Activated T-cell treated with anti-CD3 and anti-CD28 coated beads, Interleukin-2, amount 50 U/mL, for 72 hours (primary cell): ENCODE measurements around the gene PSPH. TPM values are rescaled to one million over a fixed set of nuclear protein-coding genes. Genes with fewer than 3 reads are reported as not detected.
"Not testable (repeated sequence)": the region's sequence is repeated elsewhere in the genome, so short reads cannot be mapped to it uniquely, and the experiment has no call there.

ENCODE experiments used
- ATAC-seq, 2 donors: fragments of 150-1000 bp; cut with Tn5 transposase; replicated peaks in 1 of 2; 2 replicates each; pipeline ENCODE4 v1.10.0; 2021; ENCODE audit warnings: moderate library complexity in 2 of 2, mild to moderate bottlenecking in 1 of 2
- DNase-seq, 2 donors: peaks; one replicate each; pipeline ENCODE4 v3.0.0; 2021 to 2022; ENCODE audit warnings: mixed read lengths in 1 of 2
- H3K27ac Mint-ChIP-seq: one replicate; pipeline ENCODE4 v1.8.0; 2022; ENCODE audit warnings: mild to moderate bottlenecking, moderate library complexity, mixed read lengths
- H3K27me3 Mint-ChIP-seq: one replicate; pipeline ENCODE4 v1.8.0; 2022; ENCODE audit warnings: low read depth, mixed read lengths
- H3K36me3 Mint-ChIP-seq, 2 donors: one replicate each; pipeline ENCODE4 v1.8.0; 2022; ENCODE audit warnings: mixed read lengths in 2 of 2, mild to moderate bottlenecking in 1 of 2; ENCODE audit not compliant: insufficient read depth in 2 of 2
- H3K4me1 Mint-ChIP-seq: one replicate; pipeline ENCODE4 v1.8.0; 2022; ENCODE audit warnings: low read depth, mixed read lengths
- H3K4me3 Mint-ChIP-seq, 2 donors: one replicate each; pipeline ENCODE4 v1.8.0; 2022; ENCODE audit warnings: mild to moderate bottlenecking in 2 of 2, mixed read lengths in 2 of 2, moderate library complexity in 2 of 2
- H3K9me3 Mint-ChIP-seq, 2 donors: one replicate each; pipeline ENCODE4 v1.8.0; 2022; ENCODE audit warnings: mixed read lengths in 2 of 2
- total RNA-seq, 2 donors: library from RNA; stranded (reverse); gene quantifications; one replicate each; pipeline ENCODE4 v1.2.3, GENCODE V29; 2022

The PSPH gene
- total RNA-seq, 2 donors from 2014 or later = 27.7 to 30.0 TPM

- no peak overlapping the region for H3K27ac Mint-ChIP-seq
- H3K9me3 Mint-ChIP-seq = no peaks in the 10 kb centered on the region
- no peak overlapping the region for H3K4me3 Mint-ChIP-seq
- H3K36me3 Mint-ChIP-seq = peaks cover 2 to 5% of the 10 kb centered on the region in 2 donors
- H3K27me3 Mint-ChIP-seq = no peaks in the 10 kb centered on the region
- H3K4me1 Mint-ChIP-seq = peaks cover 35% of the 10 kb centered on the region
- DNase-seq (no peak), ATAC-seq (no peak)
Observed at GRCh38 chr7:56048245-56048644, 3.0 kb downstream of the PSPH start.

GRCh38 chr7:56047446-56048116 is 3.7 kb downstream of the PSPH start:
- not testable (repeated sequence) for ATAC-seq, H3K9me3 Mint-ChIP-seq, H3K27ac Mint-ChIP-seq

GRCh38 chr7:56046721-56047445 is 4.4 kb downstream of the PSPH start:
- DNase-seq (no peak), ATAC-seq (no peak)
- H3K27me3 Mint-ChIP-seq = no peaks in the 10 kb centered on the region
- peaks cover 3% of the 10 kb centered on the region in 2 donors for H3K36me3 Mint-ChIP-seq
- no peak overlapping the region for H3K4me3 Mint-ChIP-seq
- H3K4me1 Mint-ChIP-seq = peaks cover 29% of the 10 kb centered on the region
- no peaks in the 10 kb centered on the region for H3K9me3 Mint-ChIP-seq
- H3K27ac Mint-ChIP-seq = no peak overlapping the region

More at GRCh38 chr7:56047446-56048116, 3.7 kb downstream of the PSPH start:
- peaks cover 29% of the 10 kb centered on the region for H3K4me1 Mint-ChIP-seq
- DNase-seq, H3K36me3 Mint-ChIP-seq, H3K4me3 Mint-ChIP-seq, H3K27me3 Mint-ChIP-seq: not testable (repeated sequence)

- not testable (repeated sequence) for H3K9me3 Mint-ChIP-seq, DNase-seq, H3K27ac Mint-ChIP-seq, H3K4me3 Mint-ChIP-seq, H3K36me3 Mint-ChIP-seq, ATAC-seq, H3K27me3 Mint-ChIP-seq
- peaks cover 26% of the 10 kb centered on the region for H3K4me1 Mint-ChIP-seq
Observed at GRCh38 chr7:56045758-56046157, 5.5 kb downstream of the PSPH start.

GRCh38 chr7:56040730-56041129 is 10.5 kb downstream of the PSPH start:
- H3K9me3 Mint-ChIP-seq = no peaks in the 10 kb centered on the region
- H3K27ac Mint-ChIP-seq = no peak overlapping the region
- H3K4me1 Mint-ChIP-seq = no peaks in the 10 kb centered on the region
- H3K27me3 Mint-ChIP-seq = no peaks in the 10 kb centered on the region
- ATAC-seq (no peak), DNase-seq (no peak)
- H3K36me3 Mint-ChIP-seq = peaks cover 0 to 2% of the 10 kb centered on the region in 2 donors
- H3K4me3 Mint-ChIP-seq = no peak overlapping the region

GRCh38 chr7:56033671-56034432 is 17.4 kb downstream of the PSPH start:
- peaks cover 4 to 10% of the 10 kb centered on the region in 2 donors for H3K36me3 Mint-ChIP-seq
- peak overlapping the region; percentile 85 to 96 for H3K4me3 Mint-ChIP-seq
- no peaks in the 10 kb centered on the region for H3K27me3 Mint-ChIP-seq
- peak overlapping the region; percentile 89 for H3K27ac Mint-ChIP-seq
- H3K4me1 Mint-ChIP-seq = peaks cover 19% of the 10 kb centered on the region
- ATAC-seq (peak; percentile 97 to 98), DNase-seq (peak; percentile 79 to 81)
- no peaks in the 10 kb centered on the region for H3K9me3 Mint-ChIP-seq

GRCh38 chr7:56032578-56032977 is 18.7 kb downstream of the PSPH start:
- peaks cover 19% of the 10 kb centered on the region for H3K4me1 Mint-ChIP-seq
- not testable (repeated sequence) for DNase-seq, ATAC-seq, H3K27me3 Mint-ChIP-seq, H3K9me3 Mint-ChIP-seq, H3K27ac Mint-ChIP-seq
- peaks cover 4 to 10% of the 10 kb centered on the region in 2 donors for H3K36me3 Mint-ChIP-seq
- H3K4me3 Mint-ChIP-seq = peak overlapping the region; percentile 69 to 96

- not testable (repeated sequence) for H3K27ac Mint-ChIP-seq, H3K9me3 Mint-ChIP-seq, DNase-seq, H3K27me3 Mint-ChIP-seq, ATAC-seq
- Mint-ChIP-seq H3K4me3 (peak overlapping the region; percentile 69 to 96), H3K4me1 (peaks cover 19% of the 10 kb centered on the region), H3K36me3 (peaks cover 6 to 12% of the 10 kb centered on the region in 2 donors)
Observed at GRCh38 chr7:56031556-56031955, 19.7 kb downstream of the PSPH start.

GRCh38 chr7:56030340-56030739 is 20.9 kb downstream of the PSPH start:
- peaks cover 19% of the 10 kb centered on the region for H3K4me1 Mint-ChIP-seq
- H3K27ac Mint-ChIP-seq = no peak overlapping the region
- H3K36me3 Mint-ChIP-seq = peaks cover 6 to 12% of the 10 kb centered on the region in 2 donors
- no peaks in the 10 kb centered on the region for H3K9me3 Mint-ChIP-seq
- no peak for ATAC-seq
- no peak overlapping the region for H3K4me3 Mint-ChIP-seq
- H3K27me3 Mint-ChIP-seq = no peaks in the 10 kb centered on the region
- DNase-seq = no peak

- Mint-ChIP-seq H3K4me3 (no peak overlapping the region), H3K27me3 (no peaks in the 10 kb centered on the region), H3K27ac (no peak overlapping the region), H3K4me1 (peaks cover 19% of the 10 kb centered on the region), H3K36me3 (peaks cover 6 to 17% of the 10 kb centered on the region in 2 donors), H3K9me3 (no peaks in the 10 kb centered on the region)
- ATAC-seq = no peak
- DNase-seq = no peak
Observed at GRCh38 chr7:56028942-56029630, 22.2 kb downstream of the PSPH start.

- no peak overlapping the region for H3K4me3 Mint-ChIP-seq
- H3K27me3 Mint-ChIP-seq = no peaks in the 10 kb centered on the region
- no peak overlapping the region for H3K27ac Mint-ChIP-seq
- no peak for ATAC-seq
- H3K36me3 Mint-ChIP-seq = peaks cover 4 to 13% of the 10 kb centered on the region in 2 donors
- peaks cover 3% of the 10 kb centered on the region for H3K4me1 Mint-ChIP-seq
- no peak for DNase-seq
- H3K9me3 Mint-ChIP-seq = no peaks in the 10 kb centered on the region
Observed at GRCh38 chr7:56026538-56026937, 24.7 kb downstream of the PSPH start.

- Mint-ChIP-seq H3K36me3 (peaks cover 6 to 16% of the 10 kb centered on the region in 2 donors), H3K9me3 (no peaks in the 10 kb centered on the region), H3K4me3 (no peak overlapping the region), H3K27me3 (no peaks in the 10 kb centered on the region), H3K27ac (no peak overlapping the region), H3K4me1 (no peaks in the 10 kb centered on the region)
- ATAC-seq = no peak
- DNase-seq = no peak
Observed at GRCh38 chr7:56023500-56023899, 27.7 kb downstream of the PSPH start.
